Psoas muscle (tissue), 8 donors: ENCODE data around the gene PIP5K1B. TPM values are rescaled to one million over a fixed set of nuclear protein-coding genes. Genes with fewer than 3 reads are reported as not detected.

Source experiments
- ATAC-seq, 4 donors: fragments of 200-7000 bp; cut with Tn5 transposase; one replicate each; pipeline ENCODE4 v1.9.1; 2020; ENCODE audit warnings: moderate library complexity in 3 of 4, mild to moderate bottlenecking in 2 of 4
- DNase-seq, 2 donors: peaks; one replicate each; pipeline ENCODE4 v3.0.0-alpha.2; 2020
- H3K27ac ChIP-seq: fragments of 200-600 bp; one replicate; pipeline ENCODE4 v1.8.0; 2022
- H3K27me3 ChIP-seq, 3 donors: fragments of 200-600 bp in 1 of 3; one replicate each; pipeline versions ENCODE4 v1.6.1 to v1.8.0; 2013 to 2022; ENCODE audit warnings: low read length in 2 of 3, mild to moderate bottlenecking in 2 of 3, moderate library complexity in 1 of 3; ENCODE audit not compliant: insufficient read depth in 3 of 3
- H3K36me3 ChIP-seq, 2 donors: fragments of 200-600 bp in 1 of 2; one replicate each; pipeline versions ENCODE4 v1.6.1 to v1.8.0; 2013 to 2022; ENCODE audit warnings: low read depth in 1 of 2, mild to moderate bottlenecking in 1 of 2, moderate library complexity in 1 of 2; ENCODE audit not compliant: insufficient read depth in 1 of 2
- H3K4me1 ChIP-seq: fragments of 200-600 bp; one replicate; pipeline ENCODE4 v1.8.0; 2022
- H3K4me3 ChIP-seq: fragments of 200-600 bp; one replicate; pipeline ENCODE4 v1.8.0; 2022; ENCODE audit warnings: mild to moderate bottlenecking
- H3K9me3 ChIP-seq: fragments of 200-600 bp; one replicate; pipeline ENCODE4 v1.8.0; 2022
- CTCF ChIP-seq: fragments of 200-600 bp; IDR thresholded peaks from one replicate; pipeline ENCODE4 v1.8.0; 2022; ENCODE audit warnings: antibody characterized with exemption
- WGBS, 3 donors: extraction: QIAGEN DNeasy Blood & Tissue Kit; methylation state at CpG; one replicate each; pipeline versions ENCODE4 v1.1.6 to v1.1.7; 2013; 5-methylcytosine and 5-hydroxymethylcytosine counted together
- intact Hi-C, 2 donors: fragments of 100-400 bp; cut with DNase I; formaldehyde crosslinking; loops; one replicate each; pipeline versions ENCODE4 v1.11.0 to v1.14.2; 2022
- polyA plus RNA-seq, 3 donors: library from polyadenylated mRNA; stranded (reverse); fragments of 200-250 nt; gene quantifications; one replicate each; pipeline ENCODE4 v1.2.3, GENCODE V29; 2013
- total RNA-seq, 4 donors: library from RNA; stranded (reverse); fragmentation: NEBNext Ultra II Directional in 2 of 4; extraction: Animal tissue kit (Norgen Biotek cat#: 25700) in 2 of 4; gene quantifications; one replicate each; pipeline versions ENCODE4 v1.2.1 to v1.2.4, GENCODE V29; 2021 to 2023
- donor health status: healthy with polysubstance abuse.
- donor health status: DM: no; HTN: no; CAD: no; lungs with moderate emphysema.
- donor health status: Bipolar disorder and iron deficiency.
- donor health status: healthy.
- donor health status: DM: yes; HTN: yes; CAD: no.
- donor health status: DM: no; HTN: no; CAD: no.
- donor health status: DM: no; HTN: no; CAD: no.
- donor health status: DM: yes; HTN: yes; CAD: no.

PIP5K1B gene
- total and polyA plus RNA-seq, 7 donors = 0.48 to 2.5 (median 1.7) TPM

GRCh38 chr9:68964765-68965164 is 259.7 kb downstream of the PIP5K1B start:
- Histone ChIP-seq H3K9me3 (no peaks in the 10 kb centered on the region), H3K36me3 (no peaks in the 10 kb centered on the region), H3K27ac (no peak overlapping the region), H3K4me3 (no peak overlapping the region), H3K27me3 (no peaks in the 10 kb centered on the region), H3K4me1 (no peaks in the 10 kb centered on the region)
- intact Hi-C loops = loop anchor here in 1 of 2 donors (10.0 kb wide), 1 partner anchor 220 kb away; no protein-coding TSS in a partner anchor
- 62 to 67% (median 67%) methylated on average over 3 of the region's 3 CpGs for WGBS, 3 donors
- no peak for DNase-seq
- no peak for TF ChIP-seq CTCF
- ATAC-seq = no peak

GRCh38 chr9:68966496-68966944 is 261.5 kb downstream of the PIP5K1B start:
- no peak for TF ChIP-seq CTCF
- DNase-seq (no peak), ATAC-seq (no peak)
- intact Hi-C loops = loop anchor here in 1 of 2 donors (10.0 kb wide), 1 partner anchor 222 kb away; no protein-coding TSS in a partner anchor
- Histone ChIP-seq H3K27me3 (no peaks in the 10 kb centered on the region), H3K4me1 (no peaks in the 10 kb centered on the region), H3K36me3 (no peaks in the 10 kb centered on the region), H3K4me3 (no peak overlapping the region), H3K9me3 (no peaks in the 10 kb centered on the region), H3K27ac (no peak overlapping the region)
- WGBS, 3 donors = 87 to 90% (median 88%) methylated on average over 1 of the region's 1 CpG

DNA sequence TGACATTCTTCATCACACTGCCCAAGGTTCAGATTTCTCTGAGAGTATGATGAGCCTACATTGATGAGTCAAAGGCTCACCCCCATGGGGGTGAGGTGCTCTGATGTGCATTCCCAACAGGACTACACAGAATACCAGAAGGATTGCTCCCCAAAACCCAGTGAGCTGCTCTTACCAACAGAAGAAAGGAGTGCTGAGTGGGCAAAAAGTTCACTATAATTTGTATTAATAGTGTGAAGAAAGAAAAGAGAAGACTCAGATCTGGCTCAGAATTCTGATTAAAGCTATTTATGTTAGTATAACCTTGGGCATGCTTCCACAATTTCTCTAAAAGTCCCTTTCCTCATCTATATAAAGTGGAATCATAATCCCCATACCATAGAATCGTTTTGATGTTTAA is 262.8 kb downstream of the PIP5K1B start:
- Histone ChIP-seq H3K4me3 (no peak overlapping the region), H3K4me1 (no peaks in the 10 kb centered on the region), H3K27me3 (no peaks in the 10 kb centered on the region), H3K27ac (no peak overlapping the region), H3K9me3 (no peaks in the 10 kb centered on the region), H3K36me3 (no peaks in the 10 kb centered on the region)
- ATAC-seq = no peak
- no peak for TF ChIP-seq CTCF
- WGBS, 3 donors = 52 to 76% (median 64%) methylated on average over 1 of the region's 1 CpG
- intact Hi-C loops = loop anchor here in 1 of 2 donors (10.0 kb wide), 1 partner anchor 223 kb away; no protein-coding TSS in a partner anchor
- DNase-seq = no peak

- Histone ChIP-seq H3K9me3 (no peaks in the 10 kb centered on the region), H3K27ac (no peak overlapping the region), H3K4me1 (no peaks in the 10 kb centered on the region), H3K27me3 (no peaks in the 10 kb centered on the region), H3K4me3 (no peak overlapping the region), H3K36me3 (no peaks in the 10 kb centered on the region)
- intact Hi-C loops = loop anchor here in 1 of 2 donors (10.0 kb wide), 1 partner anchor 225 kb away; no protein-coding TSS in a partner anchor
- ATAC-seq = no peak
- no peak for DNase-seq
- WGBS, 3 donors = 73 to 77% (median 75%) methylated on average over 4 of the region's 4 CpGs
- no peak for TF ChIP-seq CTCF
These were observed 264.5 kb downstream of the PIP5K1B start for GRCh38 chr9:68969538-68969937.

DNA sequence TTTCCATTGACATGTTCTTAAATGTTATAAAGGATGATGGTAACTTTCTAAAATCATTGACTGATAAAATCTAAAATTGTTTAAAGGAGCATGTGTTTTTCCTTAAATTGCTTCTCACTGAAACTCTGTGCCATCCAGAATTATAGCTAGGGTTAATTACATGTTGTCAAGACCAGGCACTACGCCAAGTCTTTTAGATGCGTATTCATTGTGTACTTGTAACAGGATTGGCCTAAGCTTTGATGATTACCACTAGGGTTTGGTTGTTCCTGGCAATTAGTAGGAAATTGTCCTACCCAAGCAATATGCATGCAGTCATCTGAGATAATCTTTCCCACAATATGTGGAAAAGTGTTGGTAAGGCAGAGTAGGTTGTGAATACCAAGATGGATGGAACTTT is 265.1 kb downstream of the PIP5K1B start:
- Histone ChIP-seq H3K4me1 (no peaks in the 10 kb centered on the region), H3K27me3 (no peaks in the 10 kb centered on the region), H3K9me3 (no peaks in the 10 kb centered on the region), H3K4me3 (no peak overlapping the region), H3K36me3 (no peaks in the 10 kb centered on the region), H3K27ac (no peak overlapping the region)
- intact Hi-C loops = loop anchor here in 1 of 2 donors (10.0 kb wide), 1 partner anchor 165 kb away; no protein-coding TSS in a partner anchor
- ATAC-seq (no peak), DNase-seq (no peak)
- TF ChIP-seq CTCF = no peak
- 61 to 68% (median 66%) methylated on average over 2 of the region's 2 CpGs for WGBS, 3 donors
